HG03039 (cell line): Measurements from ENCODE around the gene DSCAM.
"Not testable (repeated sequence)": the region's sequence is repeated elsewhere in the genome, so short reads cannot be mapped to it uniquely, and the experiment has no call there.

Experiments
- ATAC-seq: cut with Tn5 transposase; IDR thresholded peaks from one replicate; pipeline ENCODE4 v1.9.1; 2021; ENCODE audit warnings: mild to moderate bottlenecking, moderate library complexity; ENCODE audit not compliant: unreplicated experiment

DSCAM gene

GRCh38 chr21:40028393-40028792 is 818.6 kb downstream of the DSCAM start:
- not testable (repeated sequence) for ATAC-seq

GRCh38 chr21:40021558-40022351 is 825.2 kb downstream of the DSCAM start:
- ATAC-seq: no peak

- ATAC-seq: no peak
Measured at GRCh38 chr21:40020651-40021050, 826.3 kb downstream of the DSCAM start.

- no peak for ATAC-seq
Measured at GRCh38 chr21:40018871-40019475, 828.0 kb downstream of the DSCAM start.

- ATAC-seq: no peak
Measured at GRCh38 chr21:40016667-40017066, 830.3 kb downstream of the DSCAM start.

GRCh38 chr21:40016234-40016633 is 830.7 kb downstream of the DSCAM start:
- no peak for ATAC-seq

GRCh38 chr21:40015818-40016217 is 831.1 kb downstream of the DSCAM start:
- no peak for ATAC-seq

GRCh38 chr21:40014394-40014793 is 832.6 kb downstream of the DSCAM start:
- no peak for ATAC-seq

- ATAC-seq: no peak
Measured at GRCh38 chr21:40013001-40013735, 833.8 kb downstream of the DSCAM start.

- ATAC-seq: no peak
Measured at GRCh38 chr21:40011371-40011770, 835.6 kb downstream of the DSCAM start.

- no peak for ATAC-seq
Measured at GRCh38 chr21:40002978-40003377, 844.0 kb downstream of the DSCAM start.

GRCh38 chr21:39984286-39984991 is 862.5 kb downstream of the DSCAM start:
- ATAC-seq: no peak

GRCh38 chr21:39980241-39980820 is 866.6 kb downstream of the DSCAM start:
- no peak for ATAC-seq

- no peak for ATAC-seq
Measured at GRCh38 chr21:39979321-39979720, 867.6 kb downstream of the DSCAM start.

GRCh38 chr21:39976800-39977199 is 870.2 kb downstream of the DSCAM start:
- ATAC-seq: no peak

GRCh38 chr21:39972976-39973770 is 873.8 kb downstream of the DSCAM start:
- no peak for ATAC-seq

- no peak for ATAC-seq
Measured at GRCh38 chr21:39972471-39972870, 874.5 kb downstream of the DSCAM start.

GRCh38 chr21:39971956-39972355 is 875.0 kb downstream of the DSCAM start:
- ATAC-seq: no peak

GRCh38 chr21:39969691-39970364 is 877.1 kb downstream of the DSCAM start:
- ATAC-seq: no peak
